ENCODE results near the gene CLASRP. TPM values are rescaled to one million over a fixed set of nuclear protein-coding genes. Genes with fewer than 3 reads are reported as not detected.
A peak's percentile ranks its signal among the peaks of the same experiment; 100 is the strongest.

CLASRP gene
- total RNA-seq, 1 donor from 2014 or later, result 58.1 TPM

DNA sequence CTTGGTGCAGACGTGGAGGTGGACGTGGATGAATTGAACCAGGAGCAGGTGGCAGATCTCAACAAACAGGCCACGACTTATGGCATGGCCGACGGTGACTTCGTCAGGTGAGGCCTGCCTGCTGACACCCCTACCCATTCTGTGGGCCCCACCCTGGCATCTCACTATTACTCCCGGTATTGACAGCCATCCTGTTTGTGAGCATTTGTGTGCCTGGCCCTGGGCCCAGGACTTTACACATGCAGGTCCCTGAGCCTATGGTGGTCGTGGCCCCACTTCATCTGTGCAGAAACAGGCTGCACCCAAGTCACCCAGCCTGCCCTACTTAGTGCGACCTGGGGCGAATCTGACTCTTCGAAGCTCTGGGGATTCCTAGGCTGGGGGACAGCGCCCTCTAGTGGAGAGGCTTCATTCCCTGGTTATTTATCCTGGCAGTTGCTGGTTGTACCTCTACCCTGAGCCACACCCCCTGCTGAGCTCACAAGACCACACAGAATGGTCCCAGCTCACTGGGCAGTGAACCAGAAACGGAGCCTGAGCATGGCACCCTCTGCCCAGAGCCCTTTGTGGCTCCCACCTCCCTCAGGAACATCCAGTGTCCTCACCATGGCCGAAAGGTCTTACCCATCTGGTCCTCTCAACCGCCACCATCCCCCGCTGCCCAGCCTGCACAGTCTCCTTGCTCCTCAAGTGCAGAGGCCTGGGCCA, 20.6 kb downstream of the CLASRP start:
- no peak overlapping the region for H3K4me3 ChIP-seq (ENCODE audit: low read depth, low read length)
- TF ChIP-seq, protein P1, sequence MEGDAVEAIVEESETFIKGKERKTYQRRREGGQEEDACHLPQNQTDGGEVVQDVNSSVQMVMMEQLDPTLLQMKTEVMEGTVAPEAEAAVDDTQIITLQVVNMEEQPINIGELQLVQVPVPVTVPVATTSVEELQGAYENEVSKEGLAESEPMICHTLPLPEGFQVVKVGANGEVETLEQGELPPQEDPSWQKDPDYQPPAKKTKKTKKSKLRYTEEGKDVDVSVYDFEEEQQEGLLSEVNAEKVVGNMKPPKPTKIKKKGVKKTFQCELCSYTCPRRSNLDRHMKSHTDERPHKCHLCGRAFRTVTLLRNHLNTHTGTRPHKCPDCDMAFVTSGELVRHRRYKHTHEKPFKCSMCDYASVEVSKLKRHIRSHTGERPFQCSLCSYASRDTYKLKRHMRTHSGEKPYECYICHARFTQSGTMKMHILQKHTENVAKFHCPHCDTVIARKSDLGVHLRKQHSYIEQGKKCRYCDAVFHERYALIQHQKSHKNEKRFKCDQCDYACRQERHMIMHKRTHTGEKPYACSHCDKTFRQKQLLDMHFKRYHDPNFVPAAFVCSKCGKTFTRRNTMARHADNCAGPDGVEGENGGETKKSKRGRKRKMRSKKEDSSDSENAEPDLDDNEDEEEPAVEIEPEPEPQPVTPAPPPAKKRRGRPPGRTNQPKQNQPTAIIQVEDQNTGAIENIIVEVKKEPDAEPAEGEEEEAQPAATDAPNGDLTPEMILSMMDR (conservative IDR thresholded peaks at IDR 0.05; ENCODE audit: low read depth, low read length), result peak; percentile 94
- no peak for DNase-seq (ENCODE audit: low read depth)

DNA sequence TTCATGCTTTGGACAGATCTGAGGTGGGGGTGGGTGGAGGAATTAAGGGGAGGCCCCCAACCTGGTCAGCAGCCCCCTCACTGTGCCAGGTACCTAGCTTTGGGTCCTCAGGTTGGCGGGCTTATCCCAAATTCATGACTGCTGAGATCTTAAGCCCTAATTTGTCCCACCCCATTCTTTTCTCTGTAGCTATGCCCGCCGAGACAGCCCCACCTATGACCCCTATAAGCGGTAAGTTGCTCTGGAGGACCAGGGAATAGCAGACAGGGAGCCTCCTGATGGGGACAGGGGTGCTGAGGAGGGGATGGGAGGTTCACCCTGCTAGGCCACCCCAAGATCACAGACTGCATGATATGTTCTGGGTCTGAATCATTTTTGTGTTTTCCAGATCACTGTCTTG, 23.1 kb downstream of the CLASRP start:
- no peak overlapping the region for H3K4me3 ChIP-seq (ENCODE audit: low read depth, low read length)
- DNase-seq (ENCODE audit: low read depth), result no peak
- TF ChIP-seq, protein P1 (conservative IDR thresholded peaks at IDR 0.05; ENCODE audit: low read depth, low read length), result no peak

DNA sequence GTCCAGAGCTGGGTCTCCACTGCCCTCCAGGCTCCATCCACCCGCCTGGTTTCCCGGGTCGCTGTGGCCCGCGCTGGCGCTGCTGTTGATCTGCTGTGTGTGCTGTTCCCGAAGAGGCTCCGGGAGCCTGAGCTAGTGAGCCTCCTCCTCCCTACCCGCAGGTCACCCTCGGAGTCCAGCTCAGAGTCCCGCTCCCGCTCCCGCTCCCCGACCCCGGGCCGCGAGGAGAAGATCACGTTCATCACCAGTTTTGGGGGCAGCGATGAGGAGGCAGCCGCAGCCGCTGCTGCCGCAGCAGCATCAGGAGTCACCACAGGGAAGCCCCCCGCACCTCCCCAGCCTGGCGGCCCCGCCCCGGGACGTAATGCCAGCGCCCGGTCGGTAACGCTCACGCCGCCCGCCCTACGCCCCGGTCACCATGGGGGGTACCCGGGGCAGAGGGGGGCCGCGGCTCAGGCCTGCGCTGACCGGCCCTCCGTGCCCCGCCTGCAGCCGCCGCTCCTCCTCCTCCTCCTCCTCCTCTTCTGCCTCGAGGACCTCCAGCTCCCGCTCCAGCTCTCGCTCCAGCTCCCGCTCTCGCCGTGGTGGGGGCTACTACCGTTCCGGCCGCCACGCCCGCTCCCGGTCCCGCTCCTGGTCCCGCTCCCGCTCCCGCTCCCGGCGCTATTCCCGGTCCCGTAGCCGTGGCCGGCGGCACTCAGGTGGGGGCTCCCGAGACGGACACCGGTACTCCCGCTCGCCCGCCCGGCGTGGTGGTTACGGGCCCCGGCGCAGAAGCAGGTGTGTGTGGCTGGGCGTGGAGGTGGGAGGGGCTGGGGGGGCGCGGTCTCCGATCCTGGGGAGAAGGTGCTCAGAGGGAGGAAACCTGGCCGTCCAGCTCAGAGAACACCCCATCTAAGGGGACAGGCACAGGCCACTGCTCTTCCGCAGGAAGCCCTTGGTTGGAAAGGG, 25.3 kb downstream of the CLASRP start:
- no peak overlapping the region for H3K4me3 ChIP-seq (ENCODE audit: low read depth, low read length)
- TF ChIP-seq, protein P1 (conservative IDR thresholded peaks at IDR 0.05; ENCODE audit: low read depth, low read length), result no peak
- no peak for DNase-seq (ENCODE audit: low read depth)

DNA sequence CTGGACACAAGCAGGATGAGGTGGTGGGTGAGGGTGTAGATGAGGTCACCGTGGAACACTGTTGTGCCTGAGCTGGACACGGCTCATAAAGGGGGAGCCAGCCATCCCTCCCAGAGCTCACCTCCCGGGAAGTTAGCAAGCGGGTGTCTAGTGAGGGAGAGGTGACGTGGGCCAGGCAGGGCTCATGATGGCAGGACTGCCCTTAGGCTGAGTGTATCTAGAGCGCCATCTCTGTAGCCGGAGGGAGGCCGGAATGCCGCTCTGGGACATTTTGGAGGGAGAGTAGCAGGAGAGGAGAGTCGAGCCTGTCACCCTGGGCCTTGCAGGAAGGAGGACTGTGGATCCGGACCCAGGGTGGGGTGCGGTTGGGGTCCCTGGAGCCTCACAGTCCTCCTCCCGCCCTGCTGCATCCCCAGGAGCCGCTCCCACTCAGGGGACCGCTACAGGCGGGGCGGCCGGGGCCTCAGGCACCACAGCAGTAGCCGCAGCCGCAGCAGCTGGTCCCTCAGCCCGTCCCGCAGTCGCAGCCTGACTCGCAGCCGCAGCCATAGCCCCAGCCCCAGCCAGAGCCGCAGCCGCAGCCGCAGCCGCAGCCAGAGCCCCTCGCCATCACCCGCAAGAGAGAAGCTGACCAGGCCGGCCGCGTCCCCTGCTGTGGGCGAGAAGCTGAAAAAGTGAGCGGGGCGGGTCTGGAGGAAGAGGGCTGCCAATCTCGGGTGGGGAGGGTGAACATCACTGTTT, 28.2 kb downstream of the CLASRP start:
- DNase-seq (ENCODE audit: low read depth), result no peak
- H3K4me3 ChIP-seq (ENCODE audit: low read depth, low read length), result no peak overlapping the region
- TF ChIP-seq, protein P1 (conservative IDR thresholded peaks at IDR 0.05; ENCODE audit: low read depth, low read length), result no peak

DNA sequence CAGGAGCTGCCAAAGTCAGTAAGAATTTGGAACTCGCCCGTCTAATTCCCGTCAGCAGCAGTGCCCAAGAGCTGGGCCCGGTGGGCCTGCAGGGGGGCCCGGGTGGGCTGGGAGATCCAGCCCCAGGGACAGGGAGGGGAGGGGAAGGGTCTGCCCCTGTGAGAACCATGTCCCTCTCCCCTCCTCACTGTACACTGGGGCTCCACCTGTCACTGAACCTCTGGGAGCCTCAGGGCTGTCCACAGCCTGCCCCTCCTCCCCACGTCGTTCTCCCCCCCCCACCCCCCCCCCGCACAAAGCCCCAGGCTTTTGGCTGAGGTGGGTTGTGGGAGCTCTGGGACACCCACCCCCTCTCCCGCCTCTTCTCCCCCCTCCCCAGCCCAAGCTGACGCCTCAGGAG, 29.2 kb downstream of the CLASRP start:
- no peak overlapping the region for H3K4me3 ChIP-seq (ENCODE audit: low read depth, low read length)
- TF ChIP-seq, protein P1 (conservative IDR thresholded peaks at IDR 0.05; ENCODE audit: low read depth, low read length), result no peak
- no peak for DNase-seq (ENCODE audit: low read depth)

DNA sequence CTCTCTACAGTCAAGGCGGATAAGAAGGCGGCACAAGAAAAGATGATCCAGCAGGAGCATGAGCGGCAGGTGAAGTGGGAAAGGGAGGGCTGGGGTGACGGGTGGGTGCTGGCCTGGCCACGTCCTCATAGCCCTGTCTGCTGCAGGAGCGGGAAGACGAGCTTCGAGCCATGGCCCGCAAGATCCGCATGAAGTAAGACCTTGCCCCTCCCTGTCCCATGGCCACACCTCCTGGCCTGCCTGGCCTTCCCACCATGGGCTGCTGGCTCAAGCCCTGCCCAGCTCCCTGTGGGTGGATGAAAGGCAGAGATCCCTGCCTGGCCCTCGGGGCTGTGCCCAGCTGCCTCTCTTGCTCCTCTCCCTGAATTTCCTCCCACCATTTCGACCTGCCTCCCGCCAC, 30.2 kb downstream of the CLASRP start:
- TF ChIP-seq, protein P1 (conservative IDR thresholded peaks at IDR 0.05; ENCODE audit: low read depth, low read length), result no peak
- DNase-seq (ENCODE audit: low read depth), result no peak
- no peak overlapping the region for H3K4me3 ChIP-seq (ENCODE audit: low read depth, low read length)

Data from epithelial cell of proximal tubule (primary cell).